Frontal cortex (tissue), 4 donors: ENCODE results near the gene PARP3. TPM values are rescaled to one million over a fixed set of nuclear protein-coding genes. Genes with fewer than 3 reads are reported as not detected.
A peak's percentile ranks its signal among the peaks of the same experiment; 100 is the strongest.

Source experiments
- DNase-seq, 2 donors: peaks; one replicate each; pipeline ENCODE4 v3.0.0; 2012; ENCODE audit warnings: low spot score in 2 of 2
- FAIRE-seq: peaks from 2 replicates; lab custom pipeline; 2012; peaks lifted over from hg19 to GRCh38; lab: Jason Lieb, UNC
- total RNA-seq: library from RNA; depleted of rRNA; stranded (reverse); fragments of >200 nt; gene quantifications from one replicate; pipeline ENCODE4 v1.2.3, GENCODE V29; 2014
- donor health status: control.
- donor health status: control.
- donor health status: control.

The PARP3 gene
- total RNA-seq, 1 donor from 2014 or later, result 3.3 TPM

DNA sequence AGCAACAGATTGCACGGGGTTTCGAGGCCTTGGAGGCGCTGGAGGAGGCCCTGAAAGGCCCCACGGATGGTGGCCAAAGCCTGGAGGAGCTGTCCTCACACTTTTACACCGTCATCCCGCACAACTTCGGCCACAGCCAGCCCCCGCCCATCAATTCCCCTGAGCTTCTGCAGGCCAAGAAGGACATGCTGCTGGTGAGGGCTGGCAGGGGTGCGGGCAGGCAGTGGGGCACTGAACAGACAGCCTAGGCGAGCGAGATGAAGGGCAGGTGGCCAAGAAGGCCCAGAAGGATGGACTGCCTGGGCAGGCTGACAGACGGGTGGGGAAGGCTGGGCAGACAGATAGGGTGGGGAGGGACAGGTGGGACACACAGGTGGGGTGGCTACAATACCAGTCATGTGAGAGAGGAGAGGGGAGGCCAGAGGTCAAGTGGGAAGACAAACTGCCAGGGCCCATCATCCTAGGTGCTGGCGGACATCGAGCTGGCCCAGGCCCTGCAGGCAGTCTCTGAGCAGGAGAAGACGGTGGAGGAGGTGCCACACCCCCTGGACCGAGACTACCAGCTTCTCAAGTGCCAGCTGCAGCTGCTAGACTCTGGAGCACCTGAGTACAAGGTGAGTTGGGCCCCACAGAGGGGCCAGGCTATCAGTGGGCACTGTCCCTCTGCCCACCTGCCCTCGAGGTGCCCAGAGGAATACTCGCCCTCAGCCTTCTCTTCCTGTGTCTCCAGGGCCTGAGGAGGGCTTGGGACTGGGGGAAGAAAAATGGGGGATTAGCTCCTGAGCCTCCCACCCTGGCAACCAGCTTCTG is 3.1 kb downstream of the PARP3 start:
- no peak for DNase-seq
- FAIRE-seq, result no peak

DNA sequence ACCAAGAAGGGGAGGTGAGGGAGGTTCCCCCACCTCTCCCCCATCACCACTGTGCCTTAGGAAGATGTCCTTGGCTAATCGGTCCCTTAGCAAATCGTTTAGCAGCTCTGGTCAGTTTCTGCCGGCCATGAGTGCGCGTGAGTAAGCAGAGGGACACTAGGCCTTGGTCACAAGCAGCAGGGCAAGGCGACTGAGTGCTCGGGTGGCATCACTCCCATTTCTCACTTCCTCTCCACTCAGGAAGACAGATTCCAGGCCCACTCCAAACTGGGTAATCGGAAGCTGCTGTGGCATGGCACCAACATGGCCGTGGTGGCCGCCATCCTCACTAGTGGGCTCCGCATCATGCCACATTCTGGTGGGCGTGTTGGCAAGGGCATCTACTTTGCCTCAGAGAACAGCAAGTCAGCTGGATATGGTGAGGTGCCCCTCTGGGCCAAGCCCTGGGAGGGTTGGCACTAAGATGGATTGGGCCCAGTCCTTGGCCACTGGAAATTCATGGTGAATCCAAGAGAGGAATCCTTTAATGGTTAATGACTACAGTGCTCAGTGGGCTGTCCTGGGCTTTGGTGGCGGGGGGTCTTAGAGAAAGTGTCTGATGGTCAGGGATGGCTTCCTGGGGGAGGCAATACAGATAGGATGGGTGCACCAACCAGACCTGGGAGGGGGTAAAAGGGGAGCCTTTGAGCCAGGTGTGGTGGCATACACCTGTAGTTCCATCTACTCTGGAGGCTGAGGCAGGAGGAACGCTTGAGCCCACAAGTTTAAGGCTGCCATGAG is 4.0 kb downstream of the PARP3 start:
- no peak for FAIRE-seq
- no peak for DNase-seq

DNA sequence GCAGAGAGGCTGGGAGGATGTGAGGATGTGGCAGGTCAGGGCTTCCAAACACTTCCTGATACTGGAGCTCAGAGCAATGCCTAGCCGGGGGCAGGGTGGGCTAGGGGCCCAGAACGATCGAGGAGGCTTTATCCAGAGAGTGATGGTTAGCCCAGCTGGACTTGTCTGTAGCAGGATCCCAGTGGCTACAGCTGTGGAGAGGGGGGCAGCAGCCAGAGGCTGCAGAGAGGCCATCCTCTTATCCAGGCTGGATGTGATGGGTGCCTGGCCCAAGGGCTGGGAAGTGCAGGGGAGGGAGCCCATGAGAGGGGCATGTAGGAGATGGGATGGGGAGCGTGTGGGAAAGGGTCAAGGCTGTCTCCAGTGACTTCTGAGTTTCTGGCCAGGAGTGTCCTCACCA is 4.6 kb downstream of the PARP3 start:
- no peak for FAIRE-seq

DNA sequence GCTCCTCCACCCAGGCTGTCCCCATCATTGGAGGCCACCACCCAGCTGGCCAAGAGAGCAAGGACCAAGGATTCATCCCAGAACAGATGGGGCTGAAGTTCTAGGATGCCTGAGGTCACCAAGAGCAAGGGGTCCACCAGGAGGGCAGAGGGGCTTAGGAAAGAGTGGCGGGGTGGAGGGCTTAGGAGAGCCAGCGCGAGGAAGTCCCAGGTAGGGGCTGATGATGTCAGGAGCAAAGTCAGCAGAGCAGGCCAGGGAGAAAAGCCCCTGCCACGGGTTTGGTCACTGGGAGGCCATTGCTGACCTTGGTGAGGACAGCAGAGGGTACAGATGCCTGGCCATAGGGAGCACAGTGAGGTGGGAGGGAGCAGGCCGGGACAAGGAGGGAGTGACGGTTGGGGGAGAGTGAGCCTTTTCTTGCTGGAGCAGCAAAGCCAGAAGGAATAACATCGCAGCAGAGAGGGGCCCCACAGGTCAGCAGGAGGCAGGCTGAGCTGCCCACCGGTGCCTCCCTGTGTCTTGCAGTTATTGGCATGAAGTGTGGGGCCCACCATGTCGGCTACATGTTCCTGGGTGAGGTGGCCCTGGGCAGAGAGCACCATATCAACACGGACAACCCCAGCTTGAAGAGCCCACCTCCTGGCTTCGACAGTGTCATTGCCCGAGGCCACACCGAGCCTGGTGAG is 5.2 kb downstream of the PARP3 start:
- no peak for FAIRE-seq

More for the DNA sequence above, 4.6 kb downstream of the PARP3 start:
- no peak for DNase-seq

DNA sequence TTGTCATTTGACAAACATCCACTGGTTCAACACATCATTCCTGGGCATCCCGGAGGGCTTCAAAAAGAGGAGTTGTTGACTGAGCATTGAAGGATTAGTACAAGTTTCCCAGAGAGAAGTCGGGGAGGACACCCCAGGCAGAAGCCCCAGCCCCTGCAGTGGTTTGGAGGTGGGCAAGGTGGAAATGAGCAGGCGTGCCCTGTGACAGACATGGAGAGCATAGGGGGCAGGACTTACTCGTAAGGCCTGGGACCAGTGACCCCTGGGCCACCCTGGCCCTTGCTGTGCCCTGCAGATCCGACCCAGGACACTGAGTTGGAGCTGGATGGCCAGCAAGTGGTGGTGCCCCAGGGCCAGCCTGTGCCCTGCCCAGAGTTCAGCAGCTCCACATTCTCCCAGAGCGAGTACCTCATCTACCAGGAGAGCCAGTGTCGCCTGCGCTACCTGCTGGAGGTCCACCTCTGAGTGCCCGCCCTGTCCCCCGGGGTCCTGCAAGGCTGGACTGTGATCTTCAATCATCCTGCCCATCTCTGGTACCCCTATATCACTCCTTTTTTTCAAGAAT is 5.9 kb downstream of the PARP3 start:
- no peak for DNase-seq
- FAIRE-seq, result no peak

More for the DNA sequence above, 5.2 kb downstream of the PARP3 start:
- no peak for DNase-seq

DNA sequence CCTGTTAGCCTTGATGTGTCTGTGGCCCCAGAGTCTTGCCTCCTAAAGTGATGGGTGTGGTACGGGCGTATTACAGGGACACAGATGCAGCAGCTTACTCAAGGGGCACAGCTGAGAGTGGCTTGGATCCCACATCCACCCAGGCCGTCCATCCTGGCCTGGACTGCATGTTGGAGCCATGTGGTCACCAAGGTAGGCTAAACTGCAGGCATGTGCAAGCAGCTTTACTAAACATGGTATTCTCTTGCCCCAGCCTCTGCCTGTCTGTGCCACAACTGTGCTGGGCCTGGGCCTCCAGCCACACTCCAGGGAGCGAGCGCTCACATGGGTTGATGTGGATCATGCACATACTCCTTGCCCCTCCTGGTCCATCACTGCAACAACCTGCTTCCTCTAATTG is 7.0 kb downstream of the PARP3 start:
- DNase-seq (no peak), FAIRE-seq (no peak)

DNA sequence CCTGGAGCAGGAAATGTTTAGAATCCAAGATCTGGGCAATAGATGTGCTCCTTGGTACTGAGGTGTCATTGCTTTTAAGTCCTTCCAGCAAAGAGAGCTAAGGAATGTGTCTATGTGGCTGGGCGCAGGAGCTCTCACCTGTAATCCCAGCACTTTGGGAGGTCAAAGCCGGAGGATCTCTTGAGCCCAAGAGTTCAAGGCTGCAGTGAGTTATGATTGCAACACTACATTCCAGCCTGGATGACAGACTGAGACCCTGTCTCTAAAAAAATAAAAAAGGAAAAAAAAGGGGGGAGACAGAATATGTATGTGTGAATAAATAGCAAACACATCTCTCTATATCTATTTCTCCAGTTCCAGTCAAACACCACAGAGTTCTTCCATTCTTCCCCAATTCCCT is 8.7 kb downstream of the PARP3 start:
- no peak for DNase-seq

DNA sequence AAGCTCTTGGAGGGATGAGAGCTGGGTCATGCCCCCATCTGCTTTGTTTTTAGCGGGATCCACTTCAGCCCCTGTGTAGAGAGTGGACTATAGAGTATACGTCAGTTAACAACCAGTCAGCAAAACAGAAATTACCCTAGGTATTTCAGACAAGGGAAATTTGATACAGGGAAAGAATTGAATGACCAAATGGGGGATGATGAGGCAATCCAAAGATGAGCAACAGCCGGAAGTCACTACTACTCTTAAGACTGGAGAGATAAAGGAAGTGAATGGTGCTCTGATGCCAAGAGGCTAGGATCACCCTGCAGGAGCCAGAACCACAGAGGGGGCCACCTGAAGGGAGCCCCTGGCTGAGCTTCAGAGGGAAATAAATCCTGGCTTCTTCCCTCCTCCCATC is 11.3 kb downstream of the PARP3 start:
- FAIRE-seq (no peak), DNase-seq (no peak)

More for the DNA sequence above, 8.7 kb downstream of the PARP3 start:
- no peak for FAIRE-seq

DNA sequence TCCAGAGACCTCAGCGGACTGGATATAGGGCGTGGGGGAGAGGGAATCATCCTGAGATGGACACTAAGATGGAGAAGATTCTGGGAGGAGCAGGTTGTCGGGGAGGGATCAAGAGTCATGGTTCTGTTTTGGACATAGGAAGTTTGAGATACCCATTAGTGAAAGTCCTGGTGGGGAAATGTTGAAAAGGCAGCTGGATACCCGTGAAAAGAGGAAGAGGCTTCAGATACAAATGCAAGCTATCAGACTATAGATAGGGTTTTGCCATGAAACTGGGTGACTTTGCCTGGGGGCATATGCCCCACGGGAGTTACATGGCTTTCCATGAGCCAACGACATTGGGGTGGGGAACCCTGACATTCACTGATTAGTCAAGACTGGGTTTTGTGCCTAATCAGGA is 11.9 kb downstream of the PARP3 start:
- FAIRE-seq (no peak), DNase-seq (no peak)

DNA sequence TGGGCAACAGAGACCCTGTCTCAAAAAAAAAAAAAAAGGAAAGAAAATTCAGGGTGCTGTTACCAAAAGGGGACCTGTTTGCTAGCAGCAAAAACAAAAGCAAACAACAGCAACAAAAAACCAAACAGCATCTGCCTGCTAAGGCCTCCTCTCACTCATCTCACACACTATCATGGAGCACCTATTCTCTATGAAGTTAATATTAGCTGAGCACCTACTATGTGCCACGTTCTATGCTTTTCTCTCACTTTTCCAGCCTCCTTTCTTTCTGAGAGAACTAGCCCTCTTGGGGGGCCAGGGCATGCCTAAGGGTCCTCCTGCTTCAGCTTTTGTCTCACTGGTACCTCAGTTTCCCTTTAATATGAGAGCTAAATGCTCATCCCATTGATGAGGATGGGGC is 12.6 kb downstream of the PARP3 start:
- DNase-seq (no peak), FAIRE-seq (no peak)

DNA sequence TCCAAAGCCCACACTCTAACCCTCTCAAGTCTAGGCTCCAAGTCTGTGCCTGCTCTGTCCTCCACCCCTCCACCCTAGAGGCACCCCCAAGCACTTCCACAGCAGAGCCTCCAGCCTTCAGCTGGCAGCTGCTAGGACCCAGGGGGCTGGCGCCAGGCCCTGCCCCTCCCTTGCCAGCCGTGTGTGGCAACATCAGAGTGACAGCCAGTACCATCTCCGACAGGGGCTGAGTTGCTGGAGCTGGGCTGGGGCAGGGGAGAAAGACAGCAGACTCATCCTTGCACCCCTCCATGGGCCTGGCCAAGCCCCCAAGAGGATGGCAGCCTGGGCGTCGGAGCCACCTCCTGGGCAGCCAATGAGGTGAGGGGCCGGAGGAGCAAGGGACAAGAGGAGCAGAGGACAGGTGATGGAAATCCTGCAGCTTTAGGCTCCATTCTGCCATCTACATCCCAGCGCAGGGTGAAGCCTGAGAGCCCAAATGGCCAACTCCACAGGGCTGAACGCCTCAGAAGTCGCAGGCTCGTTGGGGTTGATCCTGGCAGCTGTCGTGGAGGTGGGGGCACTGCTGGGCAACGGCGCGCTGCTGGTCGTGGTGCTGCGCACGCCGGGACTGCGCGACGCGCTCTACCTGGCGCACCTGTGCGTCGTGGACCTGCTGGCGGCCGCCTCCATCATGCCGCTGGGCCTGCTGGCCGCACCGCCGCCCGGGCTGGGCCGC is 13.2 kb downstream of the PARP3 start, which contains the start of gene GPR62:
GPR62 (plus strand) TSS at position 207 of the 718 bp plus-strand sequence; CDS start at position 479, 272 bp downstream.
- DNase-seq (peak; percentile 60 to 83), FAIRE-seq (no peak)

DNA sequence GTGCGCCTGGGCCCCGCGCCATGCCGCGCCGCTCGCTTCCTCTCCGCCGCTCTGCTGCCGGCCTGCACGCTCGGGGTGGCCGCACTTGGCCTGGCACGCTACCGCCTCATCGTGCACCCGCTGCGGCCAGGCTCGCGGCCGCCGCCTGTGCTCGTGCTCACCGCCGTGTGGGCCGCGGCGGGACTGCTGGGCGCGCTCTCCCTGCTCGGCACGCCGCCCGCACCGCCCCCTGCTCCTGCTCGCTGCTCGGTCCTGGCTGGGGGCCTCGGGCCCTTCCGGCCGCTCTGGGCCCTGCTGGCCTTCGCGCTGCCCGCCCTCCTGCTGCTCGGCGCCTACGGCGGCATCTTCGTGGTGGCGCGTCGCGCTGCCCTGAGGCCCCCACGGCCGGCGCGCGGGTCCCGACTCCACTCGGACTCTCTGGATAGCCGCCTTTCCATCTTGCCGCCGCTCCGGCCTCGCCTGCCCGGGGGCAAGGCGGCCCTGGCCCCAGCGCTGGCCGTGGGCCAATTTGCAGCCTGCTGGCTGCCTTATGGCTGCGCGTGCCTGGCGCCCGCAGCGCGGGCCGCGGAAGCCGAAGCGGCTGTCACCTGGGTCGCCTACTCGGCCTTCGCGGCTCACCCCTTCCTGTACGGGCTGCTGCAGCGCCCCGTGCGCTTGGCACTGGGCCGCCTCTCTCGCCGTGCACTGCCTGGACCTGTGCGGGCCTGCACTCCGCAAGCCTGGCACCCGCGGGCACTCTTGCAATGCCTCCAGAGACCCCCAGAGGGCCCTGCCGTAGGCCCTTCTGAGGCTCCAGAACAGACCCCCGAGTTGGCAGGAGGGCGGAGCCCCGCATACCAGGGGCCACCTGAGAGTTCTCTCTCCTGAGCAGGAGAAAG is 14.0 kb downstream of the PARP3 start:
- FAIRE-seq (no peak), DNase-seq (peak; percentile 80 to 88)

DNA sequence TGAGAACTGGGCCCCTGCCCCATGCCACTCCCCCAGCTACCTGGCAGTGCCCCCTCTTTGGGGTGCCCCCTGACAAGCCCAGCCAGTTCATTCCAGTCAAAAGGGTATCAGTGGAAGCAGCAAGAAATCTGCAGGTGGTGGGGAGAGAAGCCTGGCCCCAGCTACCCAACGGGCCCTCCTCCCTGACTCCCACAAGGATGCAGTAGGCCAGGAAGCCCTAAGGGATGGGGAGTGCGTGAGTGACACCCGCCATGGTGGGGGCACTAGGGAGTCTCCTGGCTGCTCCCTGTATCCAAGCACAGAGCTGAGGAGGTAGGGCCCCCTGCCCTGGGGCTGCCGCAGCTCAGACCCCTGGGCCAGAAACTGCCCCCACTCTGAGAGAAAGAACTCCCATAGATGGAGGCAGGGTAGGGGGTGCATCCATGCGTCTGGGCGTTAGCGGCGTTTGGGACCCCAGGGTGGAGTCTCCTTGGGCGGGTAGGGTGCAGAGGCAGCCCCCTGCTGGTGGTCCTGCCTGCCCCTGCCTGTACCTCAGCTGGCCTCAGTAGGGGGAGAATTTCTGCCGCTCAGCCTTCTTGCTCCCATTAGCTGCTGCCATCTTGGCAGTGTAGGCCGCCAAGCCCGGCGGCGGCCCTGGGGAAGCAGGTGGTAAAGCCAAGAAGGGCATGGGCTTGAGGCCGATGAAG is 15.5 kb downstream of the PARP3 start:
- no peak for DNase-seq
- FAIRE-seq, result no peak

DNA sequence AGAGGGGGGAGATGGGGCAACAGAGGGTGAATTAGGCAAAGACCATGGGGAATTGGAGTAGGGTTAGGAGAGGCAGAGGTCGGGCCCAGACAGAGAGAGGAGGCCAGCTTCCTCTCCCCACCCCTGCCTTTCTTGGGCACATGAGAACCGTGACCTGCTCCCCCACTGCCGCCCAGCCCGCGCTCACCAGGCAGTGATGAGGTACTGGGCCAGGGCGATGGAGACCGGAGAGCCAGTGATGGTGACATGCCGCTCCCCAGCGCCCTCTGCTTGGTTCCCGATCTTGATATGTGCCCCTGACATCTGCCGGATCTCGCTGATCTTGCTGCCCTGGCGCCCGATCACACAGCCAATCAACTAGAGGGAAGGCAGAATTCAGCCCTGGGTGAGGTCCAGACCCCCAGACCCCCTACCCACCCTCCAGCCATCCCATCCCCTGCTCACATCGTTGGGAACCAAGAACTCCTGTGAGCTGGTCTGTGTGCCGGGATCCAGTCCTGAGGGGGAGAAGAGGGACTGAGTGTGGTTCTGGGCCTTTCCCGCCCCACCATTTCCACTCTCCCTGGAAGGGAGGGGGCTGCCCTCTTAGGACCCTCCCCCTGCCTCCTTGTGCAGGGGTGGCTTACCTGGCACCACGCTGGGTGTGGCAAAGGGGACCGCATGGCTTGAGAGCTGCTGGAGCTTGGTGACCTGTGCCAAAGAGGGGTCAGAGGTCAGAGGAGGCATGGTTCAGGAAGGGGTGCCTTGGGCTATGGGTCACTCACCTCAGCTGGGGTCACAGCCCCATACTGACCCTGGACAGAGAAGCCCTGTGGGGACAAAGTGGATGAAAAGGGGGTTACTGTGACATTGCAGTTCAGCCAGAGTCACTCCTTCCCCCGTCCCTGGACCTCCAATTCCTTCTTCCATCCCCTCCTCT is 16.7 kb downstream of the PARP3 start:
- FAIRE-seq (no peak), DNase-seq (no peak)

DNA sequence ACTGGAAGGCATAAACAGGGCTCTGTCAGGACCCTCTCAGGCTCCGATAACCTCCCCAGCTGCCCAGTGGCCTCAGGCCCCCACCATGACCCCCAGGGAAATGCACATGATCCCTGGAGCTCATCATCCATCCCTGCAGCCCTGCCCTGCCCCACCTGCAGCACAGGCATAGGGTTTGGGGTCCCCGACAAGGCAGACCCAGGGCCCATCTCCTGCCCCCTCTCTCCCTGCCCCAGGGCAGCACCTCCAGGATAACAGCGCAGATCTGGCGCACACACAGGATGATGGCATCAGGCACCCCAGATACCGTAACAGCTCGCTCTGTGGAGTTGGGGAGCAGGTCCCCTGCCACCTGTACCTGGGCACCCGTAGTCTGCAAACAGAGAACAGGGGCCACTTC is 17.5 kb downstream of the PARP3 start:
- DNase-seq (no peak), FAIRE-seq (no peak)

DNA sequence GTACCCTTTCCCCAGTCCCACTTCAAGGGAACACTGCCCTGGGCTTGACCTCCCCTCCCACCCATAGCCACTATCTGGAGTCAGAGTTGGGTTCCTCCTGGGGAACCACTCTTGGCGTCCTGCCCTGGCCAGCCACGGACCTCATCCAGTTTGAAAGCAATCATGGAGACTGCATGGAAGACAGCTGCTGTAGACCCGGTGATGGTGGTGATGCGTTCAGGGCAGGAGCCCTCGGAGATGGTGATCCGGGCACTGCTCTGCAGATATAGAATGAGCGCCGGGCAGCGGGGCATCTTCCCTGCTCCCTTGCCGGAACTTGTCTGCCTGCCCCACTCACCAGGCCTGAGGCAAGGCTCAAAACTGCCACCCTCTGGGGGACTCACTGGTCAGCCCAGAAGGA is 18.2 kb downstream of the PARP3 start:
- DNase-seq (no peak), FAIRE-seq (no peak)

DNA sequence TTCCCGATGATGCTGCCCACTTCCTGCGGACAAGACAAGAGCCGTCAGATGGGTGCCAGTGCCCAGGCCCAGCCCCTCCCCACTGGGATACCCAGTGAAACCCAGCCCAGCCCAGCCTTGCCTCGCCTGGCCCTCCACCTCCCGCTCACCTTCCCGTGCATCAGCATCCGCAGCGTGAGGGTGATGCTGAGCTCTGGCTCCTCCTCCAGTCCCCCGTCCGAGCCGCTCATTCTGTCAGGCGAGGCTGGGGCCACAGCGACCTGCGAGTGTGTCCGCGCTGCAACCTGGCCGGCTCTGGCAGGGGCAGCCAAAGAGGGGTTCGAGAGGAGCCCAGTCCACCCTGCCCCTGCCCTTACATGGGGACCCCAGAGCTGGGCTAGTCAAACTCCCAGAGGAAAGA is 18.8 kb downstream of the PARP3 start:
- DNase-seq (no peak), FAIRE-seq (no peak)
